GM19328 (cell line): ENCODE measurements around the gene CLK2.
"Not testable (repeated sequence)": the region's sequence is repeated elsewhere in the genome, so short reads cannot be mapped to it uniquely, and the experiment has no call there.

Experiments used
- ATAC-seq: cut with Tn5 transposase; IDR thresholded peaks from one replicate; pipeline ENCODE4 v1.9.1; 2021; ENCODE audit warnings: mild to moderate bottlenecking, moderate library complexity; ENCODE audit not compliant: unreplicated experiment

The CLK2 gene

GRCh38 chr1:155214702-155215101 lies 58.6 kb downstream of the CLK2 start:
- ATAC-seq: not testable (repeated sequence)
